HepG2 (cell line): ENCODE results near the gene CREM.

Source experiments
- FOSL1 ChIP-seq: sonication (generic); formaldehyde crosslinking; IDR thresholded peaks from 2 replicates; pipeline ENCODE4 v1.9.0; 2021; ENCODE audit warnings: missing genetic modification reagents, borderline replicate concordance
- TF ChIP-seq, protein P1 (sequence below): sonication (generic); formaldehyde crosslinking; IDR thresholded peaks from 2 replicates; pipeline ENCODE4 v1.5.0; 2020; ENCODE audit warnings: mild to moderate bottlenecking, missing genetic modification reagents, moderate library complexity

DNA sequence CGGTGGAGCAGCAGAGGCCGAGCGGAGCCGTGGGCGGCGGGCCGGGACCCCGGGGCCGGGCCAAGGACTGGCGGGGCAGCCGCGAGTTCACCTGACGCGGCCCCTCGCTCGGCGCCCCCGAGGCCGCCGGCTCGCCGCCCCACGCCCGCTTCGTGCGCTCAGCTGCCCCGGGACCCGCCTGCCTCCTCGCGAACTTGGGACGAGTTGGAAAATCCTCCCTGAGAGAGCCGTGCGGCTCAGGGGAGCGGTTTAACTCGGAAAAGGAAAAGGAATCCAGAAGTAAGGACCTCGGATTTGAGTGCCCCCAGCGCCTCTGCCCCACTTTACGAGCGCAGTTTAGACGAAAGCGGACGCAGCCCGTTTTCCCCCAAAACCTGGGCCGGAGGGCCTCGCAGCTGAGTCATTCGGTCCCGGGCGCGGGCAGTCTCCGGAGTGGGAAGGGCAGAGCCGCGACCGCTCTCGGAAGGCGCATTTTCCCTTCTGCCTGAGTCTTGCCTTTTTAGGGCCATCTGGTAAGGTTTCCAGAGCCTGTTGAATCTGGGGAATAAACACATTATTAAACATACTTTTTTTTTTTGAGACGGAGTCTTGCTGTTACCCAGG, 744 bp downstream of the CREM start:
- TF ChIP-seq, protein P1, sequence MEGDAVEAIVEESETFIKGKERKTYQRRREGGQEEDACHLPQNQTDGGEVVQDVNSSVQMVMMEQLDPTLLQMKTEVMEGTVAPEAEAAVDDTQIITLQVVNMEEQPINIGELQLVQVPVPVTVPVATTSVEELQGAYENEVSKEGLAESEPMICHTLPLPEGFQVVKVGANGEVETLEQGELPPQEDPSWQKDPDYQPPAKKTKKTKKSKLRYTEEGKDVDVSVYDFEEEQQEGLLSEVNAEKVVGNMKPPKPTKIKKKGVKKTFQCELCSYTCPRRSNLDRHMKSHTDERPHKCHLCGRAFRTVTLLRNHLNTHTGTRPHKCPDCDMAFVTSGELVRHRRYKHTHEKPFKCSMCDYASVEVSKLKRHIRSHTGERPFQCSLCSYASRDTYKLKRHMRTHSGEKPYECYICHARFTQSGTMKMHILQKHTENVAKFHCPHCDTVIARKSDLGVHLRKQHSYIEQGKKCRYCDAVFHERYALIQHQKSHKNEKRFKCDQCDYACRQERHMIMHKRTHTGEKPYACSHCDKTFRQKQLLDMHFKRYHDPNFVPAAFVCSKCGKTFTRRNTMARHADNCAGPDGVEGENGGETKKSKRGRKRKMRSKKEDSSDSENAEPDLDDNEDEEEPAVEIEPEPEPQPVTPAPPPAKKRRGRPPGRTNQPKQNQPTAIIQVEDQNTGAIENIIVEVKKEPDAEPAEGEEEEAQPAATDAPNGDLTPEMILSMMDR: no peak
- TF ChIP-seq FOSL1 (CRISPR knock-in tag): no peak
